ENCODE data around the gene ATP6V0A4.

DNA sequence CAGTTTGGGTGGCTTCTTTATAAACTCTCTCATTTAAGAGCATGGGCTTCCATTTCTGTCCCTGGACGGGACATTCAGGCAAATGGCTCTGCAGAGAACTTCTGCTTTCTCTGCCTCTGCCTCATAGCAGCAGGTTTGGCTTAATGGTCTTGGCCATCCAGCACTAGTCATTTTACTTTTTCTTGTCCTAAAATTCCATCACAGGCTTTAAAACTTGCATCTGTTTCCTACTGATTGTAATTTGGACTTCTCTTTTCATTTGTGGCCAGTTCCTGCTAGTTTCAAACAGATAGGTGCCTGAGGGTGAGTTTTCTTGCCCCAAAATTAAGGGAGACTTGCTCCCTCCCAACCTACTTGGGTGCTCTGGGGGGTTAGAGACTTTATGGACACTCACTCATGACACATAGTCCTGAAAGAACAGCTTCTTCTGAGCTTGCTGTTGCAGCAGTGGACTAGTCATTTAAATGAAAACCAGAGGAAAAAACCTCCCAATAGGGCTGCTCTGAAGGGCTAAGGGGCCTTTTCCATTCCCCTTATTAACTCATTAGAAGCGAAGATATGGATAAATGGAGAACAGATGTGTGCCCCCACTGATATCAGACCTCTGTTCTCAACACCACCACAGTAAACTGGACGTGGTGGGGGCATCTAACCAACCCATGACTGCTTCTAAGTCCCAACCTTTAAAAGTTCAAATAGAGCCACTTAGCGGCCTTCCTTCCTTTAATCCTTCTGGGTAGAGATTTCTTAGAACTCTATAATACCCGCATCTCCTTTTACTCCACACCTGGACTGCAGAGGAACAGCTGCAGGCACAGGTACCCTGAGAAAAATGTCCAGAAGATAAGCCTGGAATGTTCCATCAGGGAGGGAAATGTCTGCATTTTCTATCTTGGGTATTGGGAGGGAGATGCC lies 135.7 kb downstream of the ATP6V0A4 start:
- no peak for TF ChIP-seq ZFX (IDR thresholded peaks at IDR 0.05)
- no peak for TF ChIP-seq FOSL1 (IDR thresholded peaks at IDR 0.05; ENCODE audit: low read depth)
- TF ChIP-seq, protein P1, sequence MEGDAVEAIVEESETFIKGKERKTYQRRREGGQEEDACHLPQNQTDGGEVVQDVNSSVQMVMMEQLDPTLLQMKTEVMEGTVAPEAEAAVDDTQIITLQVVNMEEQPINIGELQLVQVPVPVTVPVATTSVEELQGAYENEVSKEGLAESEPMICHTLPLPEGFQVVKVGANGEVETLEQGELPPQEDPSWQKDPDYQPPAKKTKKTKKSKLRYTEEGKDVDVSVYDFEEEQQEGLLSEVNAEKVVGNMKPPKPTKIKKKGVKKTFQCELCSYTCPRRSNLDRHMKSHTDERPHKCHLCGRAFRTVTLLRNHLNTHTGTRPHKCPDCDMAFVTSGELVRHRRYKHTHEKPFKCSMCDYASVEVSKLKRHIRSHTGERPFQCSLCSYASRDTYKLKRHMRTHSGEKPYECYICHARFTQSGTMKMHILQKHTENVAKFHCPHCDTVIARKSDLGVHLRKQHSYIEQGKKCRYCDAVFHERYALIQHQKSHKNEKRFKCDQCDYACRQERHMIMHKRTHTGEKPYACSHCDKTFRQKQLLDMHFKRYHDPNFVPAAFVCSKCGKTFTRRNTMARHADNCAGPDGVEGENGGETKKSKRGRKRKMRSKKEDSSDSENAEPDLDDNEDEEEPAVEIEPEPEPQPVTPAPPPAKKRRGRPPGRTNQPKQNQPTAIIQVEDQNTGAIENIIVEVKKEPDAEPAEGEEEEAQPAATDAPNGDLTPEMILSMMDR (IDR thresholded peaks at IDR 0.05 in 2 of 3, conservative IDR thresholded peaks at IDR 0.05 in 1 of 3; ENCODE audit: borderline replicate concordance in 1 of 3, insufficient read depth in 1 of 3, low read depth in 2 of 3, low read length in 2 of 3), result no peak
- TF ChIP-seq, protein P2, sequence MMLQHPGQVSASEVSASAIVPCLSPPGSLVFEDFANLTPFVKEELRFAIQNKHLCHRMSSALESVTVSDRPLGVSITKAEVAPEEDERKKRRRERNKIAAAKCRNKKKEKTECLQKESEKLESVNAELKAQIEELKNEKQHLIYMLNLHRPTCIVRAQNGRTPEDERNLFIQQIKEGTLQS (IDR thresholded peaks at IDR 0.05), result no peak
